K562 (cell line): ENCODE results near the gene KIF3B. TPM values are rescaled to one million over a fixed set of nuclear protein-coding genes. Genes with fewer than 3 reads are reported as not detected.

Source experiments
- ATF6 ChIP-seq: sonication (generic); formaldehyde crosslinking; IDR thresholded peaks from 2 replicates; pipeline ENCODE4 v1.4.0; 2020; ENCODE audit warnings: mild to moderate bottlenecking, missing genetic modification reagents
- CREM ChIP-seq: IDR thresholded peaks from 2 replicates; pipeline ENCODE4 v1.6.1; 2014; ENCODE audit warnings: antibody characterized with exemption, low read depth
- GTF2B ChIP-seq: IDR thresholded peaks from 2 replicates; pipeline ENCODE4 v1.6.1; 2011; ENCODE audit not compliant: insufficient read length; ENCODE audit errors: extremely low read depth
- HIVEP1 ChIP-seq: fragments of 250-450 bp; sonication (Bioruptor Pico); IDR thresholded peaks from 2 replicates; pipeline ENCODE4 v1.4.0; 2020; ENCODE audit warnings: mild to moderate bottlenecking
- THRB ChIP-seq: fragments of 450-650 bp; formaldehyde crosslinking; conservative IDR thresholded peaks from 2 replicates; pipeline ENCODE4 v1.4.0; 2022; ENCODE audit warnings: mild to moderate bottlenecking, missing genetic modification characterization
- ZFX ChIP-seq: sonication (generic); formaldehyde crosslinking; IDR thresholded peaks from 2 replicates; pipeline ENCODE4 v1.8.0; 2022; ENCODE audit warnings: mild to moderate bottlenecking, missing genetic modification reagents, moderate library complexity
- ZNF274 ChIP-seq: IDR thresholded peaks from 2 replicates; pipeline ENCODE4 v1.6.1; 2011; ENCODE audit warnings: low read depth, mild to moderate bottlenecking, low read length, moderate library complexity, borderline replicate concordance
- ZNF407 ChIP-seq: fragments of 450-650 bp; IDR thresholded peaks from 2 replicates; pipeline ENCODE4 v1.6.1; 2016; ENCODE audit warnings: low read depth
- polyA plus RNA-seq, 8 experiments: library from polyadenylated mRNA; depleted of rRNA in 4 of 8; stranded (reverse) in 5 of 8; unstranded in 3 of 8; fragments of >200 nt; fragmentation: Nextera tagmentation in 2 of 8; fragmentation: Illumina TruSeq in 1 of 8; extraction: Ambion mirVana in 2 of 8; extraction: Trizol in 1 of 8; gene quantifications; 2 replicates each; pipeline versions ENCODE4 v1.2.1 to v1.2.3, GENCODE V29; 2011 to 2014; ENCODE audit warnings: inconsistent platforms in 1 of 8, missing spikeins in 1 of 8
- total RNA-seq, 7 experiments: library from RNA; depleted of rRNA in 6 of 7; stranded (reverse); fragments of >200 nt in 6 of 7; fragmentation: Illumina TruSeq in 2 of 7; extraction: Trizol in 2 of 7; gene quantifications; 2 replicates each; pipeline versions ENCODE4 v1.2.1 to v1.2.3, GENCODE V29; 2011 to 2021; ENCODE audit warnings: low replicate concordance in 1 of 7

The KIF3B gene
- total and polyA plus RNA-seq, 9 of the 15 experiments (the other 6 are each of a cell fraction or from before 2014, with no cell fraction given), result 2.9 to 12.3 (median 8.6) TPM

GRCh38 chr20:32325706-32326503, 48.5 kb downstream of the KIF3B start (continued):
- no peak for TF ChIP-seq ZNF407
- no peak for TF ChIP-seq HIVEP1
- TF ChIP-seq GTF2B, result no peak
- TF ChIP-seq THRB (CRISPR knock-in tag), result no peak
- no peak; the same call in 1 of the 2 replicates for TF ChIP-seq ZFX (CRISPR knock-in tag)
- no peak; the same call in 1 of the 2 replicates for TF ChIP-seq CREM
- no peak for TF ChIP-seq ZNF274
- TF ChIP-seq ATF6 (CRISPR knock-in tag), result no peak
